GM10266 (cell line): ENCODE data around the gene SUFU.

Experiments
- DNase-seq: peaks from one replicate; pipeline ENCODE4 v3.0.0; 2012; ENCODE audit errors: extremely low spot score
- CTCF ChIP-seq: IDR thresholded peaks from 2 replicates; pipeline ENCODE4 v1.5.1; 2012; ENCODE audit warnings: mild to moderate bottlenecking, low read depth; ENCODE audit not compliant: control insufficient read depth, insufficient read depth; ENCODE audit errors: missing control alignments

The SUFU gene

GRCh38 chr10:102588875-102589274, 85.1 kb downstream of the SUFU start:
- no peak for TF ChIP-seq CTCF

GRCh38 chr10:102593074-102593803, 89.5 kb downstream of the SUFU start:
- DNase-seq: no peak

More at GRCh38 chr10:102588875-102589274, 85.1 kb downstream of the SUFU start:
- no peak for DNase-seq

GRCh38 chr10:102593804-102594079, 90.0 kb downstream of the SUFU start:
- no peak for TF ChIP-seq CTCF
- no peak for DNase-seq

More at GRCh38 chr10:102593074-102593803, 89.5 kb downstream of the SUFU start:
- no peak for TF ChIP-seq CTCF

GRCh38 chr10:102595293-102595692, 91.5 kb downstream of the SUFU start:
- DNase-seq: no peak
- no peak for TF ChIP-seq CTCF

- no peak for DNase-seq
- TF ChIP-seq CTCF: no peak
Observed at GRCh38 chr10:102595897-102596296, 92.1 kb downstream of the SUFU start.

- peak; percentile 80 for TF ChIP-seq CTCF
- peak; percentile 62 for DNase-seq
Observed at GRCh38 chr10:102596506-102596971, 92.8 kb downstream of the SUFU start.

- TF ChIP-seq CTCF: no peak
- DNase-seq: no peak
Observed at GRCh38 chr10:102597131-102597991, 93.6 kb downstream of the SUFU start.
